ENCODE results near the gene TRNP1.

DNA sequence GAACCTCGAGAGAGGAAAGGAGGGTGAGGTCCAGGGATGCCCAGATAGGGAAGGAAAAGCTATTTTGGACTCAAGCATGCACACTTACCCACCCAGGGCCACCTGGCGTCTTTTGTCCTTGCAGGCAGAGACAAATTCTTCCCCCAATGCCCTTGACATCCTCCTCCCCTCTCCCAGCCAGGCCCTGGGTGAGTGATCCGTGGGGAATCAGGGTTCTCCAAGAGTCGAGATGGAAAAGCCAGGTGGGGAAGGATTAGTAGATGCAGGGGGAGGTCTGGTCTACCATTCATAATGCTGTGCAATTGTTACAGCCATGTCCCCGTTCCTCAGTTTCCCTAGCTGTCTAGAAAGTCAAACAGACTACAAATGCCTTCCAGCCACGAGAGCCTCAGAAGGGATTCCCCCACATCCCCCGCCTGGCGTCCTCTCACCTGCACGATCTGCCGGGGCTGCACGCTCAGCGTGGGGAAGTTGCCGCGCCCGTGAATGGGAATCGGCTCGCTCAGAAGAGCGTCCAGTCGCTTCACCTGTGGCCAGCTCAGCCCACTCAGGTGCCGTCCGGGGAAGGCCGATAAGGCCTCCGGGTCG lies 18.6 kb downstream of the TRNP1 start:
- TF ChIP-seq POLR2A (IDR thresholded peaks at IDR 0.05; ENCODE audit: low read depth, low read length) = no peak
- TF ChIP-seq POLR2AphosphoS5 (IDR thresholded peaks at IDR 0.05; ENCODE audit: low read depth, low read length) = no peak
- no peak for TF ChIP-seq TAF1 (IDR thresholded peaks at IDR 0.05; ENCODE audit: borderline replicate concordance, low read depth, low read length)

Measured in GM12892 (cell line).